IPS DF 4.7 (cell line): ENCODE data around the gene CLEC20A.
A peak's percentile ranks its signal among the peaks of the same experiment; 100 is the strongest.
"Not testable (repeated sequence)": the region's sequence is repeated elsewhere in the genome, so short reads cannot be mapped to it uniquely, and the experiment has no call there.

Experiments used
- DNase-seq: peaks from one replicate; pipeline ENCODE4 v3.0.0-alpha.2; 2013; ENCODE audit warnings: low spot score; ENCODE audit errors: extremely low read depth

Gene CLEC20A

GRCh38 chr1:178529364-178530036, 32.7 kb upstream of the CLEC20A start:
- no peak for DNase-seq

GRCh38 chr1:178528953-178529335, 32.2 kb upstream of the CLEC20A start:
- no peak for DNase-seq

GRCh38 chr1:178528228-178528952, 31.6 kb upstream of the CLEC20A start:
- DNase-seq, result no peak

- DNase-seq, result no peak
Observed at GRCh38 chr1:178527117-178527516, 30.4 kb upstream of the CLEC20A start.

GRCh38 chr1:178521241-178521640, 24.5 kb upstream of the CLEC20A start:
- DNase-seq, result no peak

GRCh38 chr1:178520803-178521202, 24.0 kb upstream of the CLEC20A start:
- no peak for DNase-seq

GRCh38 chr1:178518894-178519293, 22.1 kb upstream of the CLEC20A start:
- DNase-seq, result no peak

- DNase-seq, result no peak
Observed at GRCh38 chr1:178516110-178516509, 19.3 kb upstream of the CLEC20A start.

GRCh38 chr1:178513278-178513983, 16.7 kb upstream of the CLEC20A start:
- DNase-seq, result no peak

GRCh38 chr1:178512566-178513277, 16.0 kb upstream of the CLEC20A start, which contains the start of gene TEX35:
Gene TEX35 (plus strand): TSS chr1:178513109. CDS start chr1:178513189, 80 bp downstream.
- DNase-seq, result no peak

- no peak for DNase-seq
Observed at GRCh38 chr1:178510155-178510554, 13.4 kb upstream of the CLEC20A start.

- no peak for DNase-seq
Observed at GRCh38 chr1:178509414-178510007, 12.7 kb upstream of the CLEC20A start.

GRCh38 chr1:178506669-178507068, 9.9 kb upstream of the CLEC20A start:
- no peak for DNase-seq

- DNase-seq, result no peak
Observed at GRCh38 chr1:178506177-178506576, 9.4 kb upstream of the CLEC20A start.

- DNase-seq, result no peak
Observed at GRCh38 chr1:178504286-178504685, 7.5 kb upstream of the CLEC20A start.

GRCh38 chr1:178503849-178504248, 7.1 kb upstream of the CLEC20A start:
- DNase-seq, result no peak

- DNase-seq, result not testable (repeated sequence)
Observed at GRCh38 chr1:178503316-178503715, 6.6 kb upstream of the CLEC20A start.

GRCh38 chr1:178502856-178503255, 6.1 kb upstream of the CLEC20A start:
- no peak for DNase-seq

GRCh38 chr1:178502330-178502714, 5.6 kb upstream of the CLEC20A start:
- DNase-seq, result no peak

GRCh38 chr1:178501705-178502329, 5.1 kb upstream of the CLEC20A start:
- DNase-seq, result peak; percentile 60
